AG10803 (cell line): ENCODE data around the gene MYMK.

ENCODE experiments used
- DNase-seq: peaks from one replicate; pipeline ENCODE4 v3.0.0; 2010; ENCODE audit warnings: low read depth
- H3K4me3 ChIP-seq: 2 replicates; pipeline ENCODE4 v1.5.1; 2011; ENCODE audit warnings: mild to moderate bottlenecking, low read length, control low read depth
- TF ChIP-seq, protein P1 (sequence below): conservative IDR thresholded peaks from 2 replicates; pipeline ENCODE4 v1.5.1; 2011; ENCODE audit warnings: mild to moderate bottlenecking, low read length, control low read depth, inconsistent platforms

The MYMK gene

DNA sequence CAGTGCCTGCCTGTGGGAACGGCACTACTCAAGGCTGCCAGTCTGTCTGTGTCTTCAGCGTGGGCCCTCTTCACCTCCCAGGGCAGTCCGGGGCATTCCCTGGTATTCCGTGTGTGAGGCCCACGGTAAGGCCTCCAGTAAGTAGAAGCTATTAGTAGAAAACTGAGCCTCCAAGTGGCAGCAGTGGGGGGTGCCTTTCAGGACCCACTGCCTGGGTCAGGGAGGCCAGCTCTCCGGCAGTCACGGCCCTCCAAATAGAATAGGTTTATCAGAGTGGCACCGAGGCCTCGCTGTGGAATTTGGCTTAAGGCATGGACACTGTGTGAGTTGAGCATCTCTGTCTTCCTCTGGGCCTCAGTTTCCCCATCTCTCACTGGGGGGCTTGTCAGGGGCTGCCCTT lies 32.8 kb upstream of the MYMK start:
- TF ChIP-seq, protein P1, sequence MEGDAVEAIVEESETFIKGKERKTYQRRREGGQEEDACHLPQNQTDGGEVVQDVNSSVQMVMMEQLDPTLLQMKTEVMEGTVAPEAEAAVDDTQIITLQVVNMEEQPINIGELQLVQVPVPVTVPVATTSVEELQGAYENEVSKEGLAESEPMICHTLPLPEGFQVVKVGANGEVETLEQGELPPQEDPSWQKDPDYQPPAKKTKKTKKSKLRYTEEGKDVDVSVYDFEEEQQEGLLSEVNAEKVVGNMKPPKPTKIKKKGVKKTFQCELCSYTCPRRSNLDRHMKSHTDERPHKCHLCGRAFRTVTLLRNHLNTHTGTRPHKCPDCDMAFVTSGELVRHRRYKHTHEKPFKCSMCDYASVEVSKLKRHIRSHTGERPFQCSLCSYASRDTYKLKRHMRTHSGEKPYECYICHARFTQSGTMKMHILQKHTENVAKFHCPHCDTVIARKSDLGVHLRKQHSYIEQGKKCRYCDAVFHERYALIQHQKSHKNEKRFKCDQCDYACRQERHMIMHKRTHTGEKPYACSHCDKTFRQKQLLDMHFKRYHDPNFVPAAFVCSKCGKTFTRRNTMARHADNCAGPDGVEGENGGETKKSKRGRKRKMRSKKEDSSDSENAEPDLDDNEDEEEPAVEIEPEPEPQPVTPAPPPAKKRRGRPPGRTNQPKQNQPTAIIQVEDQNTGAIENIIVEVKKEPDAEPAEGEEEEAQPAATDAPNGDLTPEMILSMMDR = no peak
- DNase-seq = no peak
- no peak overlapping the region for H3K4me3 ChIP-seq

GRCh38 chr9:133556354-133556753 lies 31.6 kb upstream of the MYMK start:
- H3K4me3 ChIP-seq = no peak overlapping the region
- DNase-seq = no peak
- TF ChIP-seq, protein P1 = no peak

DNA sequence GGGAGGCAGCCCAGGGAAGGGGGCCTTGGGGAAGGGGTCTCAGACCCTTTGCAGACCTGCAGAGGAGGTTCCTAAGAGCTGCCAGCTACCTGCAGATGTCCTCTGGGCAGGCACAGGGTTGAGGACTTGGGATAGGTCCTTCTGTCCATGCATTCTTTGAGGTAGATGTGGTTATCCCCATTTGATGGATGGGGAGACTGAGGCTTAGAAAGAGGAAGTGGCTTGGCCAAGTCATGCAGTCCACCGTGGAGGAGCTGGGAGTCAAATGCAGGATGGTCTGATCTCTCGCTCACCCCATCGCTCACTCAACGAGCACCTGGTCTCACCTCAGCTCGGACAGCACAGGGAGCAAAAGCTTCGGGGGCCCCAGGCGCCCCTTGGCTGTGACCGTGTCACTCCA lies 30.0 kb upstream of the MYMK start:
- TF ChIP-seq, protein P1 = no peak
- DNase-seq = no peak
- no peak overlapping the region for H3K4me3 ChIP-seq

GRCh38 chr9:133553973-133554713 lies 29.4 kb upstream of the MYMK start:
- H3K4me3 ChIP-seq = no peak overlapping the region
- TF ChIP-seq, protein P1 = no peak
- DNase-seq = no peak

DNA sequence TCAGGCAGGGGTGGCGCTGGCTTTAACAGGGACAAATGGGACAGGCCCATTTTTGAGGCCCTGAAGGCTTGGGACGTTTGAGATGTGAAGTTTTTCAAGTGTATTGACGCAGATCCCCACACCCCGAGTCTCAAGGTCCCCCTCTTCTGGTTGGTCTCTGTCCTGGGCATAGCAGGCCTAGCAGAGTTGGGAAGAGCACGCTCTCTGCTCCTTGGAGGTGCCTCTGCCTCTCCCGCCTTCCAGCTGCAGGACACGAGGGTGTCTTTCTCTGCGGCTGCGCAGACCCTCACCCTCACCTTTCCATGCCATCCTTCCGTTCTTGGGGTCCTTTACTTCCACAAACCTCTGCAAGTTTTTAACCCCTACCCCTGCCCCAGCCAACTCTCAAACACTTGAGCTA lies 28.4 kb upstream of the MYMK start:
- no peak for DNase-seq
- TF ChIP-seq, protein P1 = no peak
- no peak overlapping the region for H3K4me3 ChIP-seq

- TF ChIP-seq, protein P1 = no peak
- DNase-seq = no peak
- no peak overlapping the region for H3K4me3 ChIP-seq
These were observed 27.5 kb upstream of the MYMK start for GRCh38 chr9:133552236-133552635.

DNA sequence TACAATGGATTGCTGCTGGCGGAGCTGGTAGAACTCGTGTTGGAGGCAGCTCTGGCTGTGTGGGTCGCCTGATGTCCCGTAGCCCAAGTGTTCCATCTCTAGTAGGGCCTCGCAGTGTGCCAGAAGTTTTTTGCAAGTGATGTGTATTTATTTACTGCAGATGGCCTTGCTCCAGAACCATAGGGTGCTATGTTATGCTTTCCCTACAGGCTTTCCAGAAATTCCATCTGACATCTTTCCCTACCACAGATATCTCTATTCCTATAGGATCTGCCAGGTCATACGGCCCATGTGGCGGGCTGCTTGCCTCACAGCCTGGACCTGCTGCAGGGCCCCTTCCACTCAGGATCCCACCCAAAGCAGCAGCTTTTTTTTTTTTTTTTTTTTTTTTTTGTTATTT lies 26.7 kb upstream of the MYMK start:
- no peak overlapping the region for H3K4me3 ChIP-seq
- no peak for DNase-seq
- TF ChIP-seq, protein P1 = no peak
